K562 (cell line): ENCODE measurements around the gene SPRED2. TPM values are rescaled to one million over a fixed set of nuclear protein-coding genes. Genes with fewer than 3 reads are reported as not detected.

Experiments
- ATAC-seq: fragments of 200-7000 bp; cut with Tn5 transposase; 3 replicates; pipeline ENCODE4 v1.9.1; 2020; ENCODE audit warnings: moderate library complexity
- BruUV-seq: library from RNA; stranded (reverse); fragments of 400-500 nt; replicated peaks from 2 replicates; lab custom pipeline; 2021; lab: Mats Ljungman, UMichigan
- CTCF ChIA-PET: fragments of 300-600 bp; formaldehyde crosslinking; extraction: SDS; loops from one replicate; lab custom pipeline; 2021; ENCODE audit warnings: low intra/inter-chr PET ratio; lab: Yijun Ruan, JAX
- POLR2A ChIA-PET: fragments of 300-600, 350-650 bp; sonication (Branson Sonifier 250); formaldehyde crosslinking; extraction: SDS; loops from one replicate; lab custom pipeline; 2021; ENCODE audit warnings: antibody characterized with exemption, inconsistent platforms; lab: Yijun Ruan, JAX
- DNase-seq, 4 experiments: peaks; one replicate each; pipeline versions ENCODE4 v3.0.0 to v3.0.0-alpha.2; 2011 to 2018; ENCODE audit warnings: low spot score in 3 of 4, mixed read lengths in 3 of 4; ENCODE audit errors: extremely low read depth in 1 of 4
- FAIRE-seq: peaks from 2 replicates; lab custom pipeline; 2011; peaks lifted over from hg19 to GRCh38; lab: Jason Lieb, UNC
- H2AFZ ChIP-seq: 2 replicates; pipeline ENCODE4 v1.6.0; 2011; ENCODE audit warnings: low read depth, low read length, control low read depth, inconsistent platforms
- H3K27ac ChIP-seq: fragments of 200-600 bp; 3 replicates; pipeline ENCODE4 v1.8.0; 2011; ENCODE audit warnings: low read depth, mild to moderate bottlenecking, control low read depth, inconsistent platforms, low read length, moderate library complexity, mixed read lengths; ENCODE audit errors: extremely low read depth
- H3K27me3 ChIP-seq, 2 experiments: fragments of 300-600 bp in 1 of 2; 2 replicates in 1 of 2; 3 replicates in 1 of 2; pipeline versions ENCODE4 v1.6.0 to v1.8.0; 2011; ENCODE audit warnings: inconsistent platforms in 2 of 2, low read length in 2 of 2, mild to moderate bottlenecking in 1 of 2, mixed read lengths in 1 of 2, moderate library complexity in 1 of 2; ENCODE audit not compliant: control insufficient read depth in 2 of 2, insufficient read depth in 2 of 2
- H3K36me3 ChIP-seq: fragments of 300-600 bp; 3 replicates; pipeline ENCODE4 v1.8.0; 2011; ENCODE audit warnings: mild to moderate bottlenecking, low read length, inconsistent platforms; ENCODE audit not compliant: control insufficient read depth, insufficient read depth
- H3K4me1 ChIP-seq, 2 experiments: fragments of 200-600 bp in 1 of 2; replicated peaks in 1 of 2; 2 replicates in 1 of 2; 3 replicates in 1 of 2; pipeline versions ENCODE4 v1.5.1 to v1.8.0; 2011; ENCODE audit warnings: inconsistent platforms in 2 of 2, low read length in 2 of 2, mild to moderate bottlenecking in 1 of 2, mixed read lengths in 1 of 2, moderate library complexity in 1 of 2; ENCODE audit not compliant: control insufficient read depth in 2 of 2, insufficient read depth in 2 of 2
- H3K4me2 ChIP-seq: 2 replicates; pipeline ENCODE4 v1.6.1; 2011; ENCODE audit warnings: low read length, control low read depth, inconsistent platforms, mixed read lengths; ENCODE audit not compliant: insufficient read depth
- H3K4me3 ChIP-seq: fragments of 200-600 bp; sonication (generic), shearing (Covaris generic); 2 replicates; pipeline ENCODE4 v1.5.1; 2016; ENCODE audit warnings: control low read depth, inconsistent platforms
- H3K79me2 ChIP-seq: fragments of 200-600 bp; 3 replicates; pipeline ENCODE4 v1.8.0; 2011; ENCODE audit warnings: low read length, inconsistent platforms; ENCODE audit not compliant: control insufficient read depth, insufficient read depth
- H3K9ac ChIP-seq, 2 experiments: 2 replicates each; pipeline versions ENCODE4 v1.6.0 to v1.6.1; 2011; ENCODE audit warnings: low read depth in 2 of 2, low read length in 2 of 2, control low read depth in 1 of 2, inconsistent platforms in 1 of 2, mild to moderate bottlenecking in 1 of 2, mixed read lengths in 1 of 2; ENCODE audit not compliant: insufficient read depth in 1 of 2
- H3K9me1 ChIP-seq: one replicate; pipeline ENCODE4 v1.6.0; 2011; ENCODE audit warnings: inconsistent platforms, mild to moderate bottlenecking, low read length, moderate library complexity; ENCODE audit not compliant: control insufficient read depth, insufficient read depth
- H3K9me3 ChIP-seq: replicated peaks from 2 replicates; pipeline ENCODE4 v1.5.1; 2011; ENCODE audit warnings: low read depth, low read length, inconsistent platforms; ENCODE audit not compliant: control insufficient read depth, insufficient read depth
- H4K20me1 ChIP-seq: replicated peaks from 2 replicates; pipeline ENCODE4 v1.6.1; 2011; ENCODE audit warnings: low read length, inconsistent platforms, mixed read lengths; ENCODE audit not compliant: control insufficient read depth, insufficient read depth
- CEBPB ChIP-seq: fragments of 450-650 bp; IDR thresholded peaks from 2 replicates; pipeline ENCODE4 v1.6.1; 2016; ENCODE audit warnings: missing genetic modification characterization, missing compliant biosample characterization
- CREB1 ChIP-seq, 2 experiments: sonication (generic) in 1 of 2; formaldehyde crosslinking in 1 of 2; IDR thresholded peaks; 2 replicates each; pipeline versions ENCODE4 v1.6.1 to v1.8.0; 2012 to 2022; ENCODE audit warnings: inconsistent platforms in 1 of 2, mild to moderate bottlenecking in 1 of 2, missing genetic modification reagents in 1 of 2, moderate library complexity in 1 of 2
- CREM ChIP-seq: IDR thresholded peaks from 2 replicates; pipeline ENCODE4 v1.6.1; 2014; ENCODE audit warnings: antibody characterized with exemption, low read depth
- CTCF ChIP-seq, 3 experiments: IDR thresholded peaks in 2 of 3; conservative IDR thresholded peaks in 1 of 3; 2 replicates each; pipeline ENCODE4 v1.5.1; 2011 to 2012; ENCODE audit warnings: low read length in 3 of 3, mild to moderate bottlenecking in 3 of 3, control low read depth in 2 of 3, improper control_type of control experiment in 1 of 3, inconsistent platforms in 1 of 3, low read depth in 1 of 3, mixed read lengths in 1 of 3, moderate library complexity in 1 of 3; ENCODE audit not compliant: insufficient read depth in 2 of 3
- EHMT2 ChIP-seq: fragments of 450-650 bp; IDR thresholded peaks from 2 replicates; pipeline ENCODE4 v1.6.1; 2018; ENCODE audit warnings: antibody characterized with exemption
- RAD21 ChIP-seq, 2 experiments: fragments of 250-450 bp in 1 of 2; fragments of 450-650 bp in 1 of 2; sonication (Bioruptor Pico) in 1 of 2; formaldehyde crosslinking in 1 of 2; IDR thresholded peaks in 1 of 2; conservative IDR thresholded peaks in 1 of 2; 2 replicates each; pipeline versions ENCODE4 v1.4.0 to v1.8.0; 2020 to 2022; ENCODE audit warnings: mild to moderate bottlenecking in 2 of 2, moderate library complexity in 1 of 2
- RBM17 ChIP-seq: fragments of 200-400 bp; formaldehyde crosslinking; IDR thresholded peaks from 2 replicates; pipeline ENCODE4 v1.6.1; 2017; ENCODE audit warnings: low read depth, mild to moderate bottlenecking, low read length, borderline replicate concordance
- SIN3A ChIP-seq, 2 experiments: fragments of 150-350 bp in 1 of 2; IDR thresholded peaks; 2 replicates each; pipeline ENCODE4 v1.6.1; 2011 to 2016; ENCODE audit warnings: borderline replicate concordance in 2 of 2, low read depth in 2 of 2, low read length in 2 of 2, mild to moderate bottlenecking in 2 of 2, moderate library complexity in 2 of 2; ENCODE audit not compliant: control insufficient read depth in 1 of 2
- WGBS: fragments of 100-300 bp; shearing (Covaris generic); methylation state at CpG from one replicate; pipeline ENCODE4 v1.1.6; 2016; ENCODE audit warnings: low coverage, mixed read lengths; ENCODE audit not compliant: insufficient coverage; ENCODE audit errors: missing lambda C conversion rate; 5-methylcytosine and 5-hydroxymethylcytosine counted together
- in situ Hi-C: fragments of 300-500 bp; cut with MboI; formaldehyde crosslinking; loops from 4 replicates; pipeline ENCODE4 v1.15.0; 2018; ENCODE audit warnings: inconsistent platforms, mixed read lengths
- intact Hi-C: fragments of 100-400 bp; cut with micrococcal nuclease; formaldehyde crosslinking; loops from 2 replicates; pipeline ENCODE4 v1.14.2; 2022
- polyA plus RNA-seq, 8 experiments: library from polyadenylated mRNA; depleted of rRNA in 4 of 8; stranded (reverse) in 5 of 8; unstranded in 3 of 8; fragments of >200 nt; fragmentation: Nextera tagmentation in 2 of 8; fragmentation: Illumina TruSeq in 1 of 8; extraction: Ambion mirVana in 2 of 8; extraction: Trizol in 1 of 8; gene quantifications; 2 replicates each; pipeline versions ENCODE4 v1.2.1 to v1.2.3, GENCODE V29; 2011 to 2014; ENCODE audit warnings: inconsistent platforms in 1 of 8, missing spikeins in 1 of 8
- total RNA-seq, 7 experiments: library from RNA; depleted of rRNA in 6 of 7; stranded (reverse); fragments of >200 nt in 6 of 7; fragmentation: Illumina TruSeq in 2 of 7; extraction: Trizol in 2 of 7; gene quantifications; 2 replicates each; pipeline versions ENCODE4 v1.2.1 to v1.2.3, GENCODE V29; 2011 to 2021; ENCODE audit warnings: low replicate concordance in 1 of 7
- TF ChIP-seq, protein P1 (sequence below): sonication (generic); formaldehyde crosslinking; IDR thresholded peaks from 2 replicates; pipeline ENCODE4 v1.8.0; 2022; ENCODE audit warnings: missing genetic modification reagents, mild to moderate bottlenecking, moderate library complexity, borderline replicate concordance
- TF ChIP-seq, protein P2 (sequence below): fragments of 450-650 bp; IDR thresholded peaks from 2 replicates; pipeline ENCODE4 v1.6.1; 2016; ENCODE audit warnings: borderline replicate concordance

The SPRED2 gene
- total and polyA plus RNA-seq, 9 of the 15 experiments (the other 6 are each of a cell fraction or from before 2014, with no cell fraction given): 4.6 to 50.8 (median 14.1) TPM

DNA sequence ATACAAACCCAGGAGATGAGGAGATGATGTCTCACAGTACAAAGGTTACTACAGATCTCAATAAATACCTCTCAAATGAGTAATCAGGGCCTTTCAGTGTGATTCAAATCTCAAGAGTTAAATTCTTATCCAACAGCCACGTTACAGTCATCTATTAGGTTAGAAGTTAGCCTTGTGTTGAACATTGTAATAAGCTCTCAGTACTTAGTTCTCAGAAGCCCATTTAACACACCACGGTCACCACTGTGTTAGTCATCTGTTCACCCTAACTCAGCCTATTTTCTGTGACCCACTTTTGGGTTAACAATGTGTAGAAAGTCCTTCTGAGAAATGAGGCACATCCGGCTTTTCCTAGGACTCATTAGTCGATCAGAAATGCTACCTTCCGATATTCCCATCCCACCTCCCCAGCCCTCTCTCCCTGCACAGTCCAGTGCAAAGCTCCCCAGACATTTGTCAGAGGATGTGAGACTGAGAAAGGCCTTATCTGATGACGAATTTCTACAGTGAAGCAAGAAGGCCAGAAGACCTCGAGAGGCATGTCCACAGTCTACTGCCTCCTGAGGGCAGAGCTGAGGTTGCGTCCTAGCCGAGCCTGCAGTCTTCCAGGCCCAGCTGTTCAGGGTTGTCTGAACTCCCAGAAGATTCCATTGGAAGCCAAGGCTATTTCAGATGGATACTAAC is 112.2 kb downstream of the SPRED2 start:
- H2AFZ ChIP-seq: no peak overlapping the region
- DNase-seq (peak in 3 of 4 experiments; percentile 27 to 46 (median 40)), FAIRE-seq (no peak), ATAC-seq (peak; percentile 93)
- H3K4me2 ChIP-seq: no peak overlapping the region
- no TSS peak for BruUV-seq
- no peaks in the 10 kb centered on the region for H3K27me3 ChIP-seq
- no peak overlapping the region for H3K4me3 ChIP-seq
- no peaks in the 10 kb centered on the region for H3K4me1 ChIP-seq
- POLR2A ChIA-PET: interaction anchor here (0.6 to 1.7 kb wide), 5 partner anchors 9 to 332 kb away, joined by 3 to 5 read pairs (median 3); no protein-coding TSS in a partner anchor
- in situ Hi-C loops: no loop called here
- H4K20me1 ChIP-seq: 0 out of 2 replicates have a peak, but pooled peaks cover 3% of the 10 kb centered on the region
- no peaks in the 10 kb centered on the region for H3K9me3 ChIP-seq
- no peaks in the 10 kb centered on the region; the same call in 2 of the 3 replicates for H3K79me2 ChIP-seq
- H3K27ac ChIP-seq: no peak overlapping the region
- no peaks in the 10 kb centered on the region for H3K9me1 ChIP-seq
- 76% methylated on average over 9 of the region's 9 CpGs for WGBS
- CTCF ChIA-PET: no interaction called here
- peaks cover 53% of the 10 kb centered on the region for H3K36me3 ChIP-seq
- H3K9ac ChIP-seq: no peak overlapping the region
- intact Hi-C loops: no loop called here
- TF ChIP-seq CEBPB (tag) (peak; percentile 34; the same call in 1 of the 2 replicates), SIN3A (IDR thresholded peaks at IDR 0.05; ENCODE audit: borderline replicate concordance in 2 of 2, control insufficient read depth in 1 of 2, low read depth in 2 of 2, low read length in 2 of 2) (no peak), EHMT2 (peak; percentile 49; the same call in 1 of the 2 replicates), RAD21 (CRISPR knock-in tag; conservative IDR thresholded peaks at IDR 0.05 in 1 of 2, IDR thresholded peaks at IDR 0.05 in 1 of 2) (peak in 1 of 2 experiments; percentile 33; a peak in 2 of 4 replicates), CREB1 (IDR thresholded peaks at IDR 0.05) (peak; percentile 52; the same call in 1 of the 2 replicates), CREB1 (CRISPR knock-in tag; IDR thresholded peaks at IDR 0.05) (peak; percentile 25; the same call in 1 of the 2 replicates), CREM (peak; percentile 83), RBM17 (no peak), CTCF (IDR thresholded peaks at IDR 0.05 in 2 of 3, conservative IDR thresholded peaks at IDR 0.05 in 1 of 3; ENCODE audit: insufficient read depth in 2 of 3, low read depth in 1 of 3, low read length in 3 of 3) (peak; percentile 39 to 53 (median 50))
- TF ChIP-seq, protein P1, sequence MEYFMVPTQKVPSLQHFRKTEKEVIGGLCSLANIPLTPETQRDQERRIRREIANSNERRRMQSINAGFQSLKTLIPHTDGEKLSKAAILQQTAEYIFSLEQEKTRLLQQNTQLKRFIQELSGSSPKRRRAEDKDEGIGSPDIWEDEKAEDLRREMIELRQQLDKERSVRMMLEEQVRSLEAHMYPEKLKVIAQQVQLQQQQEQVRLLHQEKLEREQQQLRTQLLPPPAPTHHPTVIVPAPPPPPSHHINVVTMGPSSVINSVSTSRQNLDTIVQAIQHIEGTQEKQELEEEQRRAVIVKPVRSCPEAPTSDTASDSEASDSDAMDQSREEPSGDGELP (CRISPR knock-in tag): peak; percentile 54
- TF ChIP-seq, protein P2, sequence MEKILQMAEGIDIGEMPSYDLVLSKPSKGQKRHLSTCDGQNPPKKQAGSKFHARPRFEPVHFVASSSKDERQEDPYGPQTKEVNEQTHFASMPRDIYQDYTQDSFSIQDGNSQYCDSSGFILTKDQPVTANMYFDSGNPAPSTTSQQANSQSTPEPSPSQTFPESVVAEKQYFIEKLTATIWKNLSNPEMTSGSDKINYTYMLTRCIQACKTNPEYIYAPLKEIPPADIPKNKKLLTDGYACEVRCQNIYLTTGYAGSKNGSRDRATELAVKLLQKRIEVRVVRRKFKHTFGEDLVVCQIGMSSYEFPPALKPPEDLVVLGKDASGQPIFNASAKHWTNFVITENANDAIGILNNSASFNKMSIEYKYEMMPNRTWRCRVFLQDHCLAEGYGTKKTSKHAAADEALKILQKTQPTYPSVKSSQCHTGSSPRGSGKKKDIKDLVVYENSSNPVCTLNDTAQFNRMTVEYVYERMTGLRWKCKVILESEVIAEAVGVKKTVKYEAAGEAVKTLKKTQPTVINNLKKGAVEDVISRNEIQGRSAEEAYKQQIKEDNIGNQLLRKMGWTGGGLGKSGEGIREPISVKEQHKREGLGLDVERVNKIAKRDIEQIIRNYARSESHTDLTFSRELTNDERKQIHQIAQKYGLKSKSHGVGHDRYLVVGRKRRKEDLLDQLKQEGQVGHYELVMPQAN: no peak
